Hepatocyte (in vitro differentiated cells): Measurements from ENCODE around the gene LAMA1. TPM values are rescaled to one million over a fixed set of nuclear protein-coding genes. Genes with fewer than 3 reads are reported as not detected.

Experiments
- DNase-seq: peaks from one replicate; pipeline ENCODE4 v3.0.0-alpha.2; 2016; ENCODE audit warnings: low spot score
- H2AFZ ChIP-seq: fragments of 200-600 bp; sonication (generic); 2 replicates; pipeline ENCODE4 v1.6.0; 2016; ENCODE audit warnings: antibody characterized with exemption, mild to moderate bottlenecking
- H3K27ac ChIP-seq: fragments of 200-600 bp; sonication (generic); 2 replicates; pipeline ENCODE4 v1.5.1; 2016; ENCODE audit warnings: mild to moderate bottlenecking
- H3K27me3 ChIP-seq: fragments of 200-600 bp; sonication (generic); 2 replicates; pipeline ENCODE4 v1.6.1; 2016
- H3K36me3 ChIP-seq: fragments of 200-600 bp; sonication (generic); replicated peaks from 2 replicates; pipeline ENCODE4 v1.5.1; 2016; ENCODE audit warnings: low read depth; ENCODE audit not compliant: insufficient read depth
- H3K4me1 ChIP-seq: fragments of 200-600 bp; sonication (generic); 2 replicates; pipeline ENCODE4 v1.5.1; 2016; ENCODE audit warnings: mild to moderate bottlenecking, moderate library complexity; ENCODE audit not compliant: insufficient read depth
- H3K4me2 ChIP-seq: fragments of 200-600 bp; sonication (generic); 2 replicates; pipeline ENCODE4 v1.6.0; 2016
- H3K4me3 ChIP-seq: fragments of 200-600 bp; sonication (generic); 2 replicates; pipeline ENCODE4 v1.5.1; 2016; ENCODE audit warnings: mild to moderate bottlenecking
- H3K79me2 ChIP-seq: fragments of 200-600 bp; sonication (generic); 2 replicates; pipeline ENCODE4 v1.6.0; 2017; ENCODE audit warnings: mild to moderate bottlenecking
- H3K9me2 ChIP-seq: fragments of 200-600 bp; sonication (generic); replicated peaks from 2 replicates; pipeline ENCODE4 v1.6.0; 2017; ENCODE audit warnings: mild to moderate bottlenecking; ENCODE audit not compliant: insufficient read depth
- H3K9me3 ChIP-seq: fragments of 200-600 bp; sonication (generic); 2 replicates; pipeline ENCODE4 v1.5.1; 2016; ENCODE audit warnings: low read depth, mild to moderate bottlenecking
- H4K20me1 ChIP-seq: fragments of 200-600 bp; sonication (generic); 2 replicates; pipeline ENCODE4 v1.6.0; 2016; ENCODE audit warnings: mild to moderate bottlenecking; ENCODE audit not compliant: insufficient read depth, poor library complexity, severe bottlenecking
- EZH2 ChIP-seq: fragments of 200-600 bp; sonication (generic); IDR thresholded peaks from 2 replicates; pipeline ENCODE4 v1.6.1; 2016; ENCODE audit warnings: antibody characterized with exemption, mild to moderate bottlenecking, borderline replicate concordance
- EZH2phosphoT487 ChIP-seq: fragments of 200-600 bp; sonication (generic); IDR thresholded peaks from one replicate; pipeline ENCODE4 v1.6.1; 2018; ENCODE audit warnings: antibody characterized with exemption, mild to moderate bottlenecking, low read depth, moderate library complexity; ENCODE audit not compliant: unreplicated experiment, severe bottlenecking
- WGBS: methylation state at CpG from one replicate; pipeline ENCODE4 v1.1.6; 2016; ENCODE audit warnings: low lambda C conversion rate; ENCODE audit errors: missing lambda C conversion rate; 5-methylcytosine and 5-hydroxymethylcytosine counted together
- polyA plus RNA-seq: library from polyadenylated mRNA; unstranded; fragments of >200 nt; fragmentation: Nextera tagmentation; extraction: Ambion mirVana; gene quantifications from 2 replicates; pipeline ENCODE4 v1.2.1, GENCODE V29; 2016
- total RNA-seq: library from RNA; depleted of rRNA; stranded (reverse); fragments of >200 nt; gene quantifications from 2 replicates; pipeline ENCODE4 v1.2.3, GENCODE V29; 2014
- TF ChIP-seq, protein P1 (sequence below): fragments of 200-600 bp; sonication (generic); IDR thresholded peaks from 2 replicates; pipeline ENCODE4 v1.5.1; 2016; ENCODE audit warnings: antibody characterized with exemption, mild to moderate bottlenecking; ENCODE audit not compliant: poor library complexity

LAMA1 gene
- total and polyA plus RNA-seq, 2 experiments from 2014 or later = 27.7 to 52.7 TPM

DNA sequence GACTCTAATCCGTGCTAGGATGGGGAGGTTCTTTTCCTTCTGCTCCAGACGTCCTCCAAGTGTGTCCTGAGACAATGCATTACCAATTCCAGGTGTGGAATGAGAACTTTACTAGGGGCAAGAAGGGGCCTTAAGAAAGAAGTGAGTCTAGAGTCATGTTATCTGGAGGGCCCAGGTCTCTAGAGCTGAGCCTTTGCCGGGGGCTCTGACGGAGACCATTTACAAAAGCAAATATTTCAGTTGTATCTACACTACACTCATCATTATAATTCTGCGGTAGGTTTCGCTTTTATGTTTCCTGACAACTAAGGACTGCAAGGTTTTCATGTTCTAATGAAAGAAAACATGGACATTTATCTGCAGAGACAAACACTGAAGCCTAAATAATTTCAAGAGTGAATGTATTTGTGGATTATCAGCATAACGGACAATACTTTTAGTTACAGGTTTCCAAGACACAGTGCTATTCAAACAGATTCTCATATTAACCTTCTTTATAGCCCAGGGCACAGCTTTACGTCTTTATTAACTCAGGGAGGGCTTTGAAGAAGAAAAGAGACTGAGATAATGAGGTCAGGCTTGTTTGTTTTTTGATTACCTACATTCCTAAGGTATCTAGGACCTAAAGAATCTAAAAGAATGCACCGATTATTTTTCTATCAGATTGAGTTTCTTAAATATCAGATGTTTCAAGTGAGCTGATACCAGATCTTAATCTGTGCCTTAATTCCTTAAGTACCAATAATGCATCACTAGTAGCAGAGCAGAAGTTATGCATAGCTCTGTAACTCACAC lies 15.0 kb upstream of the LAMA1 start:
- Histone ChIP-seq H2AFZ (no peak overlapping the region), H4K20me1 (no peaks in the 10 kb centered on the region), H3K9me2 (no peaks in the 10 kb centered on the region), H3K4me1 (no peaks in the 10 kb centered on the region), H3K4me3 (no peak overlapping the region), H3K36me3 (no peaks in the 10 kb centered on the region), H3K79me2 (no peaks in the 10 kb centered on the region), H3K9me3 (no peaks in the 10 kb centered on the region), H3K27ac (peak overlapping the region; percentile 22), H3K4me2 (peak overlapping the region; percentile 22), H3K27me3 (no peaks in the 10 kb centered on the region)
- DNase-seq = no peak
- TF ChIP-seq EZH2phosphoT487 = no peak
- WGBS = 37% methylated on average over 9 of the region's 9 CpGs

DNA sequence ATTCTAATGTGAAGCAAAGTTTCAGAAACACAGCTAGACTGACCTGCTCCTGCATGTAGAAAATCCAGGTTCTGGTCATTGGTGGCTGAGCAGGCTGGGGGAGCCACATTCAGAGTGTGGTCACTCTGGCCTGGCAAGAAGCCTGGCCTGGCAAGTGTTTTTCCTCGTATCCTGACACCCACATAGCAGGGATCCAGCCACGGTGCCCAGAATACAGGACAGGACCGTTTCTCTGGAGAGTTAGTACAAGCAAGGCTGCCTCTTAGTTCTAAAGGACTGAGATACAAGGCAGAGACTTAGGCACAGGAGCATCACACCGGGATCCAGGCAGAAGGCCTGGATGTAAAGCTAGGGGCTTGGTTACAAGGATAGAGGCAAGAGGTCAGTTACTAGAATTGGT lies 4.8 kb upstream of the LAMA1 start:
- DNase-seq = no peak
- Histone ChIP-seq H3K9me3 (no peaks in the 10 kb centered on the region), H4K20me1 (no peaks in the 10 kb centered on the region), H3K36me3 (no peaks in the 10 kb centered on the region), H3K79me2 (no peaks in the 10 kb centered on the region), H3K27me3 (peaks cover 4% of the 10 kb centered on the region), H3K9me2 (no peaks in the 10 kb centered on the region), H3K4me2 (no peak overlapping the region), H3K4me3 (no peak overlapping the region), H3K27ac (no peak overlapping the region), H3K4me1 (no peaks in the 10 kb centered on the region), H2AFZ (no peak overlapping the region)
- TF ChIP-seq EZH2phosphoT487 (no peak), EZH2 (no peak)
- TF ChIP-seq, protein P1, sequence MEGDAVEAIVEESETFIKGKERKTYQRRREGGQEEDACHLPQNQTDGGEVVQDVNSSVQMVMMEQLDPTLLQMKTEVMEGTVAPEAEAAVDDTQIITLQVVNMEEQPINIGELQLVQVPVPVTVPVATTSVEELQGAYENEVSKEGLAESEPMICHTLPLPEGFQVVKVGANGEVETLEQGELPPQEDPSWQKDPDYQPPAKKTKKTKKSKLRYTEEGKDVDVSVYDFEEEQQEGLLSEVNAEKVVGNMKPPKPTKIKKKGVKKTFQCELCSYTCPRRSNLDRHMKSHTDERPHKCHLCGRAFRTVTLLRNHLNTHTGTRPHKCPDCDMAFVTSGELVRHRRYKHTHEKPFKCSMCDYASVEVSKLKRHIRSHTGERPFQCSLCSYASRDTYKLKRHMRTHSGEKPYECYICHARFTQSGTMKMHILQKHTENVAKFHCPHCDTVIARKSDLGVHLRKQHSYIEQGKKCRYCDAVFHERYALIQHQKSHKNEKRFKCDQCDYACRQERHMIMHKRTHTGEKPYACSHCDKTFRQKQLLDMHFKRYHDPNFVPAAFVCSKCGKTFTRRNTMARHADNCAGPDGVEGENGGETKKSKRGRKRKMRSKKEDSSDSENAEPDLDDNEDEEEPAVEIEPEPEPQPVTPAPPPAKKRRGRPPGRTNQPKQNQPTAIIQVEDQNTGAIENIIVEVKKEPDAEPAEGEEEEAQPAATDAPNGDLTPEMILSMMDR = no peak
- WGBS = 85% methylated on average over 4 of the region's 4 CpGs

DNA sequence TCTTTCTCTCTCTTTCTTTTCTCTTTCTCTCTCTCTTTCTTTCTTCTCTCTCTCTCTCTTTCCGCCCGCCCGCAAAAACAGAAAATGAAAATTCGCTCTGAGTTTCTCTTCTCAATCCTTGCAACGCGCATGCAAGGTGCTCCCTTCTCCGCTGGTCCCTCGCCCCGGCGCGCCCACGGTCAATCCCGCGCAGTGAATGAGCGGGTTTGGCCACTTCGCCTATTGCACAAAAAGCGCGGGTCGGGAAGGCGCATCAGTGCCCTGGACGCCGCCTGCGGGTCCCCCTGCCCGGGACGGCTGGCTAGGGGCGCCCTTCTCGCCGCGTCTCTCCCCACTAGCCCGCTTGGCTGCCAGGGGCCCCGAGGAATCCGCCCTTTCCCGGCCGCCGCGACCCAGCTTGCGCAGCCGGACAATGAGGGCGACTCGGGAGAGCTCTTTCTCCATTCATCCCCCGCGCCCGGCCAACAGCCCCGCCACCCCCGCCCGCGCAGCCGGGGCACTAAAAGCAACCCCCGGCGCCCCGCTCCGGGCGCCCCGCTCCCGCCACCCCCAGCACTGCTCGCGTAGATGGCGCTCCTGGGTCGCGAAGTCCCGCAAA lies 706 bp downstream of the LAMA1 start:
- Histone ChIP-seq H4K20me1 (no peaks in the 10 kb centered on the region), H3K4me2 (peak overlapping the region; percentile 100), H3K9me3 (no peaks in the 10 kb centered on the region), H3K27me3 (peaks cover 15% of the 10 kb centered on the region), H2AFZ (peak overlapping the region; percentile 63), H3K4me1 (no peaks in the 10 kb centered on the region), H3K36me3 (no peaks in the 10 kb centered on the region), H3K9me2 (no peaks in the 10 kb centered on the region), H3K79me2 (peaks cover 24% of the 10 kb centered on the region), H3K27ac (no peak overlapping the region), H3K4me3 (peak overlapping the region; percentile 91)
- peak; percentile 22 for TF ChIP-seq EZH2
- TF ChIP-seq, protein P1 = no peak
- WGBS = 2% methylated on average over 37 of the region's 61 CpGs
- peak; percentile 18 for DNase-seq

DNA sequence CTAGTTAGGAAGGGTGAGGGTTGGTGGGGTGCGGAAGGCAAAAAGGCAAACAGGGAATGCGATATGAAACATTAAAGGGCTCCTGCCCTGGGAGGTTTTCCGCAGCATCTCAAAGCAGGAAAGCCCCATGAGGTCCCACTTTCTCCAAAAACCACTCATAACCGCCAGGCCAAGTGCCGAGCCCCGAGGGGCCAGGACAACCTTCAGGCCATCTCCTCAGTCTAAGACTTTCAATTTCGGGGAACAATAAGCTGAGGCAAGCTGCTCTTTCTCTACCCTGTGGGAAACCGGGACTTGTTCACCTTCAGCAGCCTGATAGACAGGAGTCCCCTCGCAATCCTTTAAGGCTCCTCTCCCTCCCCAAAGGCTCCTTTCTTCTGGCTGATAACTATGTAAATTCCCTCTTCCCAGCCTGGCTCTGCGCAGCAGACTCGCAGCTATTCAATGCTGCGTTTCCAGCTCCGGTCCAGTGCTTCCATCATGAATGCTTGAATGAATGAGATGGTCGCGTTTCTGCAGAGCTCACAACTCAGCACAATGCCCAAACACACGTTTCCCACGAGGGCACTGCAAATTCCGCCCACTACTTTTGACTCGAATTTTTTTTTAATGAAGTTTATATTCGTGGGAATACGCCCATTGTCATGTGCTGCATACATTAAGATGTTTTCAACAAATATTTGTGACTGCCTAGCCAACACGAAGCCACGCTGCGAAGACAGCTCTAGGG lies 1.4 kb downstream of the LAMA1 start:
- peaks cover 30% of the 10 kb centered on the region for H3K79me2 ChIP-seq
- peak overlapping the region; percentile 91 for H3K4me3 ChIP-seq
- peaks cover 15% of the 10 kb centered on the region for H3K27me3 ChIP-seq
- DNase-seq = peak; percentile 31
- H3K27ac ChIP-seq = no peak overlapping the region
- no peaks in the 10 kb centered on the region for H3K9me3 ChIP-seq
- no peaks in the 10 kb centered on the region for H3K36me3 ChIP-seq
- H3K4me2 ChIP-seq = peak overlapping the region; percentile 100
- H3K4me1 ChIP-seq = no peaks in the 10 kb centered on the region
- no peaks in the 10 kb centered on the region for H4K20me1 ChIP-seq
- TF ChIP-seq EZH2phosphoT487 = no peak
- no peak for TF ChIP-seq EZH2
- no peaks in the 10 kb centered on the region for H3K9me2 ChIP-seq
- 8% methylated on average over 24 of the region's 24 CpGs for WGBS
- peak overlapping the region; percentile 63 for H2AFZ ChIP-seq
